ENCODE data around the gene DEDD2.
"Not testable (repeated sequence)": the region's sequence is repeated elsewhere in the genome, so short reads cannot be mapped to it uniquely, and the experiment has no call there.

DEDD2 gene, protein sequence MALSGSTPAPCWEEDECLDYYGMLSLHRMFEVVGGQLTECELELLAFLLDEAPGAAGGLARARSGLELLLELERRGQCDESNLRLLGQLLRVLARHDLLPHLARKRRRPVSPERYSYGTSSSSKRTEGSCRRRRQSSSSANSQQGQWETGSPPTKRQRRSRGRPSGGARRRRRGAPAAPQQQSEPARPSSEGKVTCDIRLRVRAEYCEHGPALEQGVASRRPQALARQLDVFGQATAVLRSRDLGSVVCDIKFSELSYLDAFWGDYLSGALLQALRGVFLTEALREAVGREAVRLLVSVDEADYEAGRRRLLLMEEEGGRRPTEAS

GRCh38 chr19:42217520-42218437 lies at the start of gene DEDD2:
Gene DEDD2 (minus strand): TSS chr19:42217677. CDS start chr19:42217007, 670 bp downstream.
- Histone ChIP-seq H3K36me3 (replicated peaks) (peaks cover 6% of the 10 kb centered on the region), H3K27ac (peak within 1 kb of the TSS; percentile 84), H3K27me3 (replicated peaks) (no peaks in the 10 kb centered on the region), H3K4me3 (ENCODE audit: low read depth, low read length) (peak within 1 kb of the TSS; percentile 93)
- peak; percentile 97 for DNase-seq
- in situ Hi-C loops (cut with HindIII; ENCODE audit: low pct_ligation_motif_present, low sequenced_read_pairs): no loop called here
- TF ChIP-seq CTCF (IDR thresholded peaks at IDR 0.05; ENCODE audit: low read depth, low read length, missing control alignments): no peak

DNA sequence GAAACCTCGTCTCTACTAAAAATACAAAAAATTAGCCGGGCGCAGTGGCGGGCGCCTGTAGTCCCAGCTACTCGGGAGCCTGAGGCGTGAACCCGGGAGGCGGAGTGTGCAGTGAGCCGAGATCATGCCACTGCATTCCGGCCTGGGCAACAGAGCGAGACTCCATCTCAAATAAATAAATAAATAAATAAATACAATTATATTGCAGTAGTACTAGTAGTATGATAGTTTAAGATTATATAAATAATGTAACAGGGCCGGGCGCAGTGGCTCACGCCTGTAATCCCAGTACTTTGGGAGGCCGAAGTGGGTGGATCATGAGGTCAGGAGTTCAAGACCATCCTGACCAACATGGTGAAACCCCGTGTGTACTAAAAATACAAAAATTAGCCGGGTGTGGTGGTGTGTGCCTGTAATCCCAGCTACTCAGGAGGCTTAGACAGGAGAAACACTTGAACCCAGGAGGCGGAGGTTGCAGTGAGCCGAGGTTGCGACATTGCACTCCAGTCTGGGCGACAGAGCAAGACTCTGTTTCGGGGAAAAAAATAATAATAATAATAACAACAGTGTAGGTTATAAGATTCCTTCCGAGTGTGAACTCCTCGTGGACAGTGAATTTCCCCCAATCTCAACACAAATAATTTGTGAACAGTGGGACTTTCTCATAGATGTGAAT lies 49.6 kb upstream of the DEDD2 start:
- H3K27ac ChIP-seq; in situ Hi-C loops (cut with HindIII; ENCODE audit: low pct_ligation_motif_present, low sequenced_read_pairs); H3K27me3 ChIP-seq (replicated peaks); H3K36me3 ChIP-seq (replicated peaks); DNase-seq; H3K4me3 ChIP-seq (ENCODE audit: low read depth, low read length): not testable (repeated sequence)

DNA sequence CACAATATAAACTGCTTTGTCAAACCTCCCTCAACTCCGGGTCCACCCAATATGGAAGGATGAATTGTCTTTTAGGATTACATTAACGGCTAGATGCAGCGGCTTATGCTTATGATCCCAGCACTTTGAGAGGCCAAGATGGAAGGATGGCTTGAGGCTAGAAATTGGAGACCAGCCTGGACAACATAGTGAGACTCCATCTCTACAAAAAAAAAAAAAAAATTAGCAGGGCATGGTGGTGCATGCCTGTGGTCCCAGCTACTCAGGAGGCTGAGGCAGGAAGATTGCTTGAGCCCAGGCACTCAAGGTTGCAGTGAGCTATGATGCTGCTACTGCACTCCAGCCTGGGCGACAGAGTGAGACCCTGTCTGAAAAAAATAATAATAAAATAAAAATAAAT lies 48.6 kb upstream of the DEDD2 start:
- H3K27ac ChIP-seq; in situ Hi-C loops (cut with HindIII; ENCODE audit: low pct_ligation_motif_present, low sequenced_read_pairs); H3K36me3 ChIP-seq (replicated peaks); H3K4me3 ChIP-seq (ENCODE audit: low read depth, low read length); H3K27me3 ChIP-seq (replicated peaks); DNase-seq: not testable (repeated sequence)

GRCh38 chr19:42261763-42262162 lies 44.3 kb upstream of the DEDD2 start:
- Histone ChIP-seq H3K27me3 (replicated peaks) (no peaks in the 10 kb centered on the region), H3K4me3 (ENCODE audit: low read depth, low read length) (no peak overlapping the region), H3K36me3 (replicated peaks) (no peaks in the 10 kb centered on the region), H3K27ac (no peak overlapping the region)
- DNase-seq: no peak
- TF ChIP-seq CTCF (IDR thresholded peaks at IDR 0.05; ENCODE audit: low read depth, low read length, missing control alignments): no peak
- in situ Hi-C loops (cut with HindIII; ENCODE audit: low pct_ligation_motif_present, low sequenced_read_pairs): no loop called here

DNA sequence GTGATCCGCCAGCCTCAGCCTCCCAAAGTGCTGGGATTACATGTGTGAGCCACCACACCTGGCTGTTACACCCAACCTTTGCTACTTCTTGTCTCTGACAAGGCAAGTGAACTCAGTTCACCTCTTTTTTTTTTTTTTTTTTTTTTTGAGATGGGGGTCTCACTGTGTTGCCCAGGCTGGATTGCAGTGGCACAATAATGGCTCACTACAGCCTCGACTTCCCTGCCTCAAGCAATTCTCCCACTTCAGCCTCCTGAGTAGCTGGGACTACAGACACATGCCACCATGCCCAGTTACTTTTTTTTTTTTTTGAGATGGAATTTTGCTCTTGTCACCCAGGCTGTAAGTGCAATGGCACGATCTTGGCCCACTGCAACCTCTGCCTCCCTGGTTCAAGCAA lies 40.4 kb upstream of the DEDD2 start:
- H3K36me3 ChIP-seq (replicated peaks); in situ Hi-C loops (cut with HindIII; ENCODE audit: low pct_ligation_motif_present, low sequenced_read_pairs); DNase-seq; H3K27ac ChIP-seq; H3K27me3 ChIP-seq (replicated peaks); H3K4me3 ChIP-seq (ENCODE audit: low read depth, low read length): not testable (repeated sequence)

DNA sequence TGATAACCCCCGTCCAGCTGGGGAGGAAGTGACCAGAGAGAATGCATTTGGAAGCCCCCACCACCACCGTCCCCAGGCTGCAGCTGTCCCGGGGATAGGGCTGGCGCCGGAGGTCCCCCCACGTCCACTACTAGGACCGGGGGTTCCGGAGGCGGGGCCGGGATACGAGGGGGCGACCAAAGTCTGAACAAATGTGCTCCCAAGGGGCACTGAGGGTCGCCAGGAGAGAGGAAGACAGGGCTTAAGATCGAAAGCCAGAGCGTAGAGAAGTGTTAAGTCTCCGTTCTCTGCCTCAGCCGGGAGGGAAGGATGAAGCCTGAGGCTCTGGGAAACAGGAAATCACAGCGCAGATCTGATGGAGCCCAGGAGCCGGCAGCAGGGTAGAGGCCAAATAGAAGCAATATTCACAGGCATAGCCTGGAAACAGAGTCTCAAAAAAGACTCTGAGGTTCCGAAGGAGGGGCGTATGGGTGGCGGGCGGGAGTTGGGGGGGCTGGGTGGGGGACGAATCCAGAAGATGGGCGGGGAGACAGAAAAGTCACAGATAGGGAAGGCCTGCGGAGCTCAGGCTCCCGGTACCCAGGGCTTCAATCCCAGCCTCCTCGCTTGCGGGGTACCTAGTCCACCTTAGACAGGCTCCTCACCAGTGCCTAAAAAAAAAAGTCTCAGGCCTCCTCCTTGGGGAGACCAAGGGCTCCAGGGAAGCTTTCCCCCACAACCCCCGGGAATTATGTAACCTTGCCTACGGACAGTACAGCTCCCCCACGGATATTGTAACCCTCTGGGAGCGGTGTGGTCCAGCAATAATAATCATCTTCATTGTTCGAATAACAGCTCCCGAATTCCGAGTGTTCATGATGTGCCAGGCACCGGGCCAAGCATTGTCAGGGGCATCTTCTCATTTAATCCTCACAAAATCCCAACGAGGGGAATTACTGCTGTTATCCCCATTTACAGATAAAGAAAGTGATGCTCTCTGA lies 38.6 kb upstream of the DEDD2 start:
- in situ Hi-C loops (cut with HindIII; ENCODE audit: low pct_ligation_motif_present, low sequenced_read_pairs): no loop called here
- peak overlapping the region; percentile 62 for H3K4me3 ChIP-seq (ENCODE audit: low read depth, low read length)
- TF ChIP-seq CTCF (IDR thresholded peaks at IDR 0.05; ENCODE audit: low read depth, low read length, missing control alignments): no peak
- no peaks in the 10 kb centered on the region for H3K36me3 ChIP-seq (replicated peaks)
- peak overlapping the region; percentile 56 for H3K27ac ChIP-seq
- DNase-seq: no peak
- no peaks in the 10 kb centered on the region for H3K27me3 ChIP-seq (replicated peaks)
